GM19023 (cell line): Measurements from ENCODE around the gene HIP1.
"Not testable (repeated sequence)": the region's sequence is repeated elsewhere in the genome, so short reads cannot be mapped to it uniquely, and the experiment has no call there.

Source experiments
- ATAC-seq: cut with Tn5 transposase; IDR thresholded peaks from one replicate; pipeline ENCODE4 v1.9.1; 2021; ENCODE audit warnings: mild to moderate bottlenecking, moderate library complexity; ENCODE audit not compliant: unreplicated experiment

HIP1 gene

DNA sequence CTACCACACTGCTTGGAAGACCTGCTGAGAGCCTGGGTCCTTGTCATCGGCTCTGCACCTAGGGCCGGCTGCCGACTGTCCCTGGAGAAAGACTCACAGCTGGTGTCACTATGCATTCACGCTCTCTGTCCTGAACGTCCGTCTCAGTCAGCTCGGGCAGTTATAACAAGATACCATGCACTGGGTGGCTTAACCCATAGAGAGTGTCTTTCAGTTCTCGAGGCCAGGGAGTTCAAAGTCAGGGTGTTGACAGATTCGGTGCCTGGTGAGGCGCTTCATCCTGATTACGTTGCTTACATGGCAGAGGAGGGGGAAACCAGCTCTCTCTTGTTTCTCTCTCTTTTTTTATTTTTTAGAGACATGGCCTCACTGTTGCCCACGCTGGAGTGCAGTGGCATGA, 155.5 kb downstream of the HIP1 start:
- no peak for ATAC-seq

DNA sequence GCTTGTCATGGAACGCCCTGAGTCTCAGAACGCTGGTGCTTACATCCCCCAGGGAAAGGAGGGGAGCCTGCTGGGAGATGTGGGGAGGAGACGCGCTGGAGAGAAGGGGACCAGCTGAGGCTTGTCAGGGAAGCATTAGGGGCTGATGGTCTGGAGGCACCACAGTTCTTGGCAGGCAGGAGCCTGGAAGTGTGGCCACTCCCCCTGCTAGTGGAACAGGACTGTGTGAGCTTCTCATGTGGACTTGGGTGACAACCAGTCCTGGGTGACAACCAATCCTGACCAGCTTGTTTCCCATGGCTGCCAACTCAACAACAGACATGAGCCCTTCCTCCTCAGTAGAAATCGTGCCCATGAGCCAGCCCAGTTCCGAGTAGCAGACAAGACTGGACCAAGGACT, 158.8 kb downstream of the HIP1 start:
- ATAC-seq, result no peak

DNA sequence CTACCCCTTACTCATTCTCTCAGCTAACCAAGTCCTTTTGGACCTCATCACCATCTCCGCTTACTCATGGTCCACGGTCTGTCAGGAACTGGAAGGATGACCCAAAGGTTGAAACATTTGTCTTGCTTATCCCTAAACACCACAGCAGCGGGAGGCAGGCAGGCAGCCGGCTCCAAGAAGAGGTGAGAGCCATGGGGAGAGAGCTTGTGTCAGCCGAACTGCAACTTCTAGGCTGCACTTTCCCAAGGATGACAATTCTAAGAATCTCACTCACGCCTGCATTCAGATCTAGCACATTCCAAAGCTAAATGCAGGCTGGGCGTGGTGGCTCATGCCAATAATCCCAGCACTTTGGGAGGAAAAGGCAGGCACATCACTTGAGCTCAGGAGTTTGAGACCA, 160.7 kb downstream of the HIP1 start:
- no peak for ATAC-seq

GRCh38 chr7:75575488-75576121, 163.1 kb downstream of the HIP1 start:
- ATAC-seq, result no peak

DNA sequence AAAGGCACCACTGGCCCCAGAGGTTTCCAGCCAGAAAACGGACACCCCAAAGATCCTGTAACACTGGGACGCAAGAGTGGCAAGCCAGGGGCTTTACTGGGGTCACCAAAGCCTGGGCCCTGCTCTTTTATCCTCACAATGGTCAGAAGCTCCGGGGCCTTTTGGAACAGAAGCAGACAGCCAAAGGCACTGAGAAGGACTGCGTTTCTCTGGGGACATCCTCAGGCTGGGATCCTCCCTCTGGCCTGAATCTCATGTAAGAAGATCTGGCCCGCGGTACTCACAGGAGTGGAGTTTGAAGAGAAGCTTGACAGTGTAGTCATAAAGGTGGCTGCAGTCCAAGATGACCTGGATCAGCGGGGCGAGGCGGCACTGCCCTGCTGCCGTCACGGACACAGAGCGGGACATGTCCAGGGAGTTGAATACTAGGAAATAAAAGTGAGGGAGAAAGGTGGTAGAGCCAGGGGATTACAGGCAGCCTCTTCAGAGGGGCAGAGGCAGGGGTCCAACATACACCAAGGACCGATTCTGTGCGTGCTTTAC, 165.2 kb downstream of the HIP1 start:
- no peak for ATAC-seq

DNA sequence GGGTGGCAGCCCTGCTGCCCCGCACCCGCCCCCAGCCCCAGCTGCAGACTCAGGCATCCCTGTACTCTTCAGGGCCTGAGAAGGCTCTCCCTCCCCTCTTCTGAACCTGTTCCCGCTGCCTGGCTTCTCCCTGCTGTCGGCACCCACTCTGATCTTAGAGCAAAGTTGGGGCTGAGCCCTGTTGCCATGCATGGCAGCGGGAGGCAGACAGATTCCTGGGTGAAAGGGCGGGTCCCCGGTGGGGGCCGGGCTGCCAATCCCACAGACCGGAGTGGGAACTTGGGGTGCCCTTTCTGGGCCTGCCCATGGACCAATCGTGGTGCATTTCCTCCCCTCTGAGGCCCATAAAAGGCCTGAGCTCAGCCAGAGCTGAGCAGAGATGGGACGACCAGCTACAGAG, 165.9 kb downstream of the HIP1 start:
- no peak for ATAC-seq

DNA sequence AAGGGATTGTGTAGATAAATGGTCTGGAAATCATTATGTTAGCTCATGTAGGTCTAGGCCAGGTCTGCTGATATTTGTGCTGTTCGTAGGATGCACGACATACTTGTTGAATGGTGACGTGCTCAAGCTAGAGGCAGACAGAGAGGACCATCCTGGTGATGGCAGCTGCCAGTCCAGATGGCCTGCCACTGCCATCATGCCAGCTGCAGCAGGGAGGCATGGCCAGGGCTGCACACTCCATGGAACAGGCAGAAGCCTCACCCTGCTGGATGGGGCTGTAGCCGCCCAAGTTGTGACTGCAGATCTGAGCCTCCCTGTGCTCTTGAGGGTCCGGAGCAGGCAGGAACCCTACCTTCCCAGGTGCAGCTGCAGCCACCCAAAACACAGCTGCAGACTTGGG, 166.3 kb downstream of the HIP1 start:
- ATAC-seq, result no peak

DNA sequence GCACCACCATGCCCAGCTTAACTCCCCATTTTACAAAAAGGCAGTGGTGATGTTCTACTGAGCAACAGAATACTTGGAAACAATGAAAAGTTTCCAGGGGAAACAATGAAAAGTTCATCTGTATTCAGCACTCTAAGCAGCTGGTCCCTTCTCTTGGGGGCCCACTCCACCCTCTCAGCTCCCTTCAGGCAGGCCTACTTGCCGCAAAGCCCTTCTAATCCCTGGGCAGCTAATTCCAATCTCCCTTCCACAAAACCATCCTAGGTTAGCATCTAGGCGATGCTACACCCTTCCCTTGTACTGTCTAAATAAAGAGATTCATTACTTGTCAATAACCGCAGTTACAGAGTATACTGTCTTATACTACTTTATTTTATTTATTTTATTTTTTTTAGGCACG, 167.5 kb downstream of the HIP1 start:
- no peak for ATAC-seq

DNA sequence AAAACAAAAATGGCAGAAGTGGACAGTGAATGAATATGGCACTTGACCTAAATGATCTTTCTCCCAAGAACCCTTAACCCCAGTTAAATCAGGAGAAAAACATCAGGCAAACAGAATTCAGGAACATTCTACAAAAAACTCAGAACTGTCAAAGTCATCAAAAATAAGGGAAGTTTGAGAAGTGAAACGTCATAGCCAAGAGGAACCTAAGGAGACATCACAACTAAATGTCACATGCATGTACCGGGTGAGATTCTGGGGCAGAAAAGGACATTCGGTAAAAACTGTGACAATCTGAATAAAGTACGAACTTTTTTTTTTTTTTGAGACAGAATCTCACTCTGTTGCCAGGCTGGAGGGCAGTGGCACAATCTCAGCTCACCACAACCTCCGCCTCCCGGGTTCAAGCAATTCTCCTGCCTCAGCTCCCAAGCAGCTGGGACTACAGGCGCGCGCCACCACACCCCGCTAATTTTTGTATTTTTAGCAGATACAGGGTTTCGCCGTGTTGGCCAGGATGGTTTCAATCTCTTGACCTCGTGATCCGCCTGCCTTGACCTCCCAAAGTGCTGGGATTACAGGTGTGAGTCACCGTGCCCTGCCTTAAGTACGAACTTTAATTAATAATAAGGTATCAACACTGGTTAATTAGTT, 169.0 kb downstream of the HIP1 start:
- ATAC-seq, result not testable (repeated sequence)

DNA sequence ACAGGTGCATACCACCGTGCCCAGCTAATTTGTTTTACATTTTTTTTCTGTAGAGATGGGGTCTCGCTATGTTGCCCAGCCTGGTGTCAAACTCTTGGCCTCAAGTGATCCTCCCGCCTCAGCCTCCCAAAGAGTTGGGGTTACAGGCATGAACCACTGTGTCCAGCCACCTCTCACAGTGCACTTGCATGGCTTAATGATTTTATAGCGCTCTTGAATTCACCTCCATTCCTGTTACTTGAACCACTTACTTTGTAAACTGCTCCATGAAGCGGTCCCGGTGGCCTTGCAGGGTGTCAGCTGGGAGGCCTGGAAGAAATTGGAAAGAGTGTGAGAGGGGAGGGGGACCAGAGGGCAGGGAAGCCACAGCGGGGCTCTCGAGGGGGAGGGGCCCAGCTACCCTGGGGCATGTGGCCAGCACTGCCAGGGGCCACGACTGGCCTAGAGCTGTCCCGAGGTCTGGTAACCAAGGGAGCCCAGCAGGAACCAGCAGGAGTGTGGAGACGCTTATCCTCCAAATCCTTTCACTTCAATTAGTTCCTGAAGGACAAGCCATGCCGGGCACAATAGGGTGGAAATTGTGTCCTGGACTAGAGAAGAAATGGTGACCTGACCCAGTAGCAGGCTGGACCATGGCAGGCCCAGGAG, 170.7 kb downstream of the HIP1 start:
- no peak for ATAC-seq

DNA sequence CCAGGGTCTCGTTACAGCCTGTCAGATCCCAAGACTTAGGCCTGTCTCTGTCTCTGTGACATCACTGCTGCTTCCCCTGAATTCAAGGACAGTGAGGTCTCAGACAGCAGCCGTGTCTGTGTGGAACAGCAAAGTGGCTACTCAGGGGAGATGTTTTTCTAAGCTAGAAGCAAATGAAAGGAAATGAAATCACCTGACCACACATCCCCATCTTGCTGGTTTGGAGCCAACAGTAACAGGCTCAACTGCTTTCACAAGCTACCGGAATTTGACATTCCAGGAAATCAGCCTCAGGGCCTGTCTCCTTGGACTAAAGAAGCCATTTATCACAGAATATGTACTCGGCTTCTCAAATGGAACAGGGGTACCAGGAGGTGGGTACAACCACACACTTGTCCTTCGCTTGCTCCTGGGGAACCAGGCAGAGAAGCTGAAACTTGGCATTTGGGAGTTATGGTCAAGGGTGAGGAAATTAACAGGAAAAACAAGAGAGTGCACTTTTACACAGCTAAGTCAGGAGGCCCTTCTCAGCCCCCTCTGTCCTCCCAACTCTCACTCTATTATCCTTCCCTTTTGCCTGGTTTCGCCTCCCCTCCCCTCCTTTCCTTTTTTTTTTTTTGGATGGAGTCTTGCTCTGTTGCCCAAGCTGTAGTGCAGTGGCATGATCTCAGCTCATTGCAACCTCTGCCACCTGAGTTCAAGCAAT, 173.5 kb downstream of the HIP1 start:
- no peak for ATAC-seq

GRCh38 chr7:75563171-75563570, 175.6 kb downstream of the HIP1 start:
- no peak for ATAC-seq

DNA sequence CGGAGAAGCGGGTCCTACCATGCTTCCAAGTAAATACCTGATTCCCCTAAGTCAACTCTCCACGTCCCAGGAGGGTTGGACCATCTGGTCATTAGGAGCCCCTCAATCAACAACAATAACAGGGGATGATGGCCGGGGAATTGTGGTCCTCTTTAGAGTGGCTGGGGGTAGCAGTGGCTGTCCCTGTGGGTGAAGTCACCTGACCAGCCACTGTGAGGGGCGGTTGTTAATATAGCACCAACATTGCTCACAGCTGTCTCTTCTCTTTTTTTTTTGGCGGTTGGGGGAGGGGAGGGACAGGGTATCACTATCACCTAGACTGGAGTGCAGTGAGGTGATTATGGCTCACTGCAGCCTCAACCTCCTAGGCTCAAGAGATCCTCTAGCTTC, 178.8 kb downstream of the HIP1 start:
- ATAC-seq, result no peak

- ATAC-seq, result no peak
Measured at GRCh38 chr7:75559355-75559975, 179.3 kb downstream of the HIP1 start.

DNA sequence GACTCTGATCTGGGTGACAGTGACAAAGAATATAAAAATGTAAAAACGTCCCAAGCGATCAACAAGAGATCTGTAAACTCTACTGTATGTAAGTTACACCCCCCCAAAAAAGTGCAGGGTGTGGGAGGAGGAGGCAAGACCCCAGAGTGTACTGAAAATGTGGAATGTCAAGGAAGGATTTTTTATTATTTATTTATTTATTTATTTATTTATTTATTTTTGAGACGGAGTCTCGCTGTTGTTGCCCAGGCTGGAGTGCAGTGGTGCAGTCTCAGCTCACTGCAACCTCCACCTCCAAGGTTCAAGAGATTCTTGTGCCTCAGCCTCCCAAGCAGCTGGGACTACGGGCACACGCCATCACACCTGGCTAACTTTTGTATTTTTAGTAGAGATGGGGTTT, 181.9 kb downstream of the HIP1 start:
- ATAC-seq, result not testable (repeated sequence)

DNA sequence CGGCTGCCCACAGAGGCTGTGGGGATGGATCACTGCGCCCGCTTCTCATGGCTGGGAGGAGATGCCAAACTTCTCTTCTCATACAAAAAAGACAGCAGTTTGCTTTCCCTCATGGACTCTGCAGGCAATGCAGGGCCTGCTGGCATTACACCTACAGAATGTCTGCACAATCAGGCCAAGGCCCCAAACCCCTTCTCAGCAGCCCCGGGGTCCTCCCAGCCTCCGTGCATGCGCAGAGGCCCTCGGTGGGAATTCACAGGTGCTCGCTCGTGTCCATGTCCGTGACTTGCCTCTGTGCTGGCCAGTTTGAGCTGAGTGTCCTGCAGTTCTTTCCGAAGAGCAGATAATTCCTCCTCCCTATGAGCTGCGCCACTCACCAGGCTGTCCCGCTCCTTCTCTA, 183.0 kb downstream of the HIP1 start:
- ATAC-seq, result no peak

- ATAC-seq, result no peak
Measured at GRCh38 chr7:75546237-75547015, 192.3 kb downstream of the HIP1 start.

DNA sequence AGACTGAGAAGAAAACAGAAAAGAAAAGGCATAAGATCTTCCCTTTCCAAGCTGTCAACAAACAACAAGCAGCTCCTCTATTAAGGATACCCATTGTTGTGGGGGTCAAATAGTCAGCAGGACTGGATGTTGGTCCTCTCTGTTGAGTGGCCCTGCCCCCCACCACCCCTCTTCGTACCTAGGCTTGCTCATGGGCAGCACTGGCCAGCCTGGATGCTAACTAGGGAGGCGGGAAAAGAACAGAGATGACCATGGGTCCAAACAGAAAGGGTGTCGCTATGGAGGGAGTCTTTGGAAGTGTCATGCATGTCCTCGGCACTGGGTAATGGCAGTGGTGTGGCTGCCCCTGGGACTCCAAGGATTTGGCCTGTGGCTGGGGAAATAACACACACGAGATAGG, 201.0 kb downstream of the HIP1 start:
- ATAC-seq, result no peak

GRCh38 chr7:75536940-75537538, 201.7 kb downstream of the HIP1 start:
- no peak for ATAC-seq

DNA sequence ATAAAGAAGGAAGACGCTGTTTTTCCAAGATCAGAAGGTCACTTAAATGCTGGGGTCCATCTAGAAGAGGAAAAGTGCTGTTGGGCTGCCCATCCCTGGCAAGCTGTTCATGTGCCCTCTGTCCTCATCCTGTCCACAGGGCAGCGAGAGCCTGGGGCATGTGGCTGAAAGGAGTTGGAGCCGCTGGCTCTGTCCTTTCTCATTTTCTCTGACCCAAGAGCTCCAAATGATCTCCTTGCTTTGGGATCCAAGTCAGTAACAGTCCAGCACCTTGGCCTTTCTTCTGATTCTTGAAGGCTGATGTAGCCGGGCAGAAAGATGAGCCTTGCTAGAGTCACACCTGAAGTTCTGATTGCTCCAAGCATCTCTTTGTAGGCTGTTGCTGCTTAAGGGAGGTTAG, 202.2 kb downstream of the HIP1 start:
- ATAC-seq, result no peak
